GM23338 (cell line): ENCODE measurements around the gene THSD4. TPM values are rescaled to one million over a fixed set of nuclear protein-coding genes. Genes with fewer than 3 reads are reported as not detected.

Source experiments
- ATAC-seq: fragments of 200-7000 bp; cut with Tn5 transposase; 3 replicates; pipeline ENCODE4 v1.9.1; 2020
- DNase-seq: peaks from one replicate; pipeline ENCODE4 v3.0.0-alpha.2; 2015; ENCODE audit warnings: low spot score
- H2AFZ ChIP-seq: fragments of 200-600 bp; sonication (generic); 2 replicates; pipeline ENCODE4 v1.8.0; 2016; ENCODE audit warnings: antibody characterized with exemption, mild to moderate bottlenecking, moderate library complexity
- H3F3A ChIP-seq: fragments of 200-600 bp; sonication (generic); replicated peaks from 2 replicates; pipeline ENCODE4 v1.8.0; 2017; ENCODE audit warnings: antibody characterized with exemption, mixed run types, low read depth
- H3K27ac ChIP-seq: fragments of 200-600 bp; sonication (generic); 2 replicates; pipeline ENCODE4 v1.6.1; 2016; ENCODE audit warnings: low read depth
- H3K27me3 ChIP-seq: fragments of 200-600 bp; sonication (generic); 2 replicates; pipeline ENCODE4 v1.8.0; 2016; ENCODE audit warnings: mild to moderate bottlenecking, mixed run types, moderate library complexity; ENCODE audit not compliant: insufficient read depth
- H3K36me3 ChIP-seq: fragments of 200-600 bp; sonication (generic); 2 replicates; pipeline ENCODE4 v1.8.0; 2016; ENCODE audit warnings: mild to moderate bottlenecking; ENCODE audit not compliant: insufficient read depth
- H3K4me1 ChIP-seq: fragments of 200-600 bp; sonication (generic); 2 replicates; pipeline ENCODE4 v1.8.0; 2016; ENCODE audit warnings: mild to moderate bottlenecking, moderate library complexity; ENCODE audit not compliant: insufficient read depth
- H3K4me2 ChIP-seq: fragments of 200-600 bp; sonication (generic); 2 replicates; pipeline ENCODE4 v1.7.1; 2017; ENCODE audit warnings: mixed run types
- H3K4me3 ChIP-seq: fragments of 200-600 bp; sonication (generic); 2 replicates; pipeline ENCODE4 v1.6.1; 2016; ENCODE audit warnings: mixed run types
- H3K79me2 ChIP-seq: fragments of 200-600 bp; sonication (generic); replicated peaks from 2 replicates; pipeline ENCODE4 v1.8.0; 2017; ENCODE audit warnings: mild to moderate bottlenecking; ENCODE audit not compliant: insufficient read depth
- H3K9me2 ChIP-seq: fragments of 200-600 bp; sonication (generic); 2 replicates; pipeline ENCODE4 v1.8.0; 2017; ENCODE audit not compliant: insufficient read depth
- H4K20me1 ChIP-seq: fragments of 200-600 bp; sonication (generic); replicated peaks from 2 replicates; pipeline ENCODE4 v1.8.0; 2017; ENCODE audit warnings: mild to moderate bottlenecking; ENCODE audit not compliant: insufficient read depth
- H3K27ac Mint-ChIP-seq: 2 replicates; pipeline ENCODE4 v1.8.0; 2020; ENCODE audit warnings: inconsistent platforms, mild to moderate bottlenecking, moderate library complexity, mixed read lengths
- H3K27me3 Mint-ChIP-seq: 3 replicates; pipeline ENCODE4 v1.8.0; 2022; ENCODE audit warnings: low read depth, mild to moderate bottlenecking, moderate library complexity, mixed read lengths, inconsistent platforms; ENCODE audit not compliant: insufficient read depth, poor library complexity
- H3K36me3 Mint-ChIP-seq: 3 replicates; pipeline ENCODE4 v1.8.0; 2021; ENCODE audit warnings: low read depth, mild to moderate bottlenecking, inconsistent platforms, moderate library complexity, mixed read lengths
- H3K4me1 Mint-ChIP-seq: 3 replicates; pipeline ENCODE4 v1.8.0; 2020; ENCODE audit warnings: mild to moderate bottlenecking, inconsistent platforms, mixed read lengths
- H3K4me3 Mint-ChIP-seq: 3 replicates; pipeline ENCODE4 v1.8.0; 2021; ENCODE audit warnings: moderate library complexity, mild to moderate bottlenecking, inconsistent platforms, mixed read lengths
- H3K9me3 Mint-ChIP-seq: 3 replicates; pipeline ENCODE4 v1.8.0; 2020; ENCODE audit warnings: moderate library complexity, mild to moderate bottlenecking, inconsistent platforms, mixed read lengths
- CTCF ChIP-seq, 2 experiments: fragments of 200-600 bp in 1 of 2; sonication (generic) in 1 of 2; conservative IDR thresholded peaks; 2 replicates each; pipeline versions ENCODE4 v1.5.1 to v1.6.1; 2016 to 2017; ENCODE audit warnings: antibody characterized with exemption in 2 of 2, low read depth in 2 of 2, mild to moderate bottlenecking in 2 of 2, moderate library complexity in 1 of 2
- EZH2 ChIP-seq: fragments of 200-600 bp; sonication (generic); IDR thresholded peaks from one replicate; pipeline ENCODE4 v1.8.0; 2017; ENCODE audit warnings: antibody characterized with exemption, mild to moderate bottlenecking, low read depth; ENCODE audit not compliant: unreplicated experiment
- JUNB ChIP-seq: IDR thresholded peaks from one replicate; pipeline ENCODE4 v1.6.1; 2016; ENCODE audit warnings: antibody characterized with exemption; ENCODE audit not compliant: unreplicated experiment
- STAT1 ChIP-seq: IDR thresholded peaks from one replicate; pipeline ENCODE4 v1.6.1; 2016; ENCODE audit warnings: antibody characterized with exemption; ENCODE audit not compliant: unreplicated experiment
- ZNF114 ChIP-seq: fragments of 250-450 bp; sonication (Bioruptor Pico); IDR thresholded peaks from 2 replicates; pipeline ENCODE4 v1.5.0; 2020; ENCODE audit warnings: mild to moderate bottlenecking, moderate library complexity
- ZNF331 ChIP-seq: fragments of 250-450 bp; sonication (Bioruptor Pico); IDR thresholded peaks from 2 replicates; pipeline ENCODE4 v1.5.0; 2020; ENCODE audit warnings: low read depth, mild to moderate bottlenecking, moderate library complexity
- polyA plus RNA-seq: library from polyadenylated mRNA; unstranded; fragments of >200 nt; fragmentation: Nextera tagmentation; extraction: Ambion mirVana; gene quantifications from 2 replicates; pipeline ENCODE4 v1.2.1, GENCODE V29; 2016
- total RNA-seq: library from RNA; depleted of rRNA; stranded (reverse); fragments of >200 nt; shearing (Covaris generic); gene quantifications from 2 replicates; pipeline ENCODE4 v1.2.3, GENCODE V29; 2014
- TF ChIP-seq, protein P1 (sequence below): IDR thresholded peaks from one replicate; pipeline ENCODE4 v1.6.1; 2018; ENCODE audit warnings: antibody characterized with exemption; ENCODE audit not compliant: unreplicated experiment
- TF ChIP-seq, protein P2 (sequence below): fragments of 250-450 bp; sonication (Bioruptor Pico); IDR thresholded peaks from 2 replicates; pipeline ENCODE4 v1.5.0; 2020; ENCODE audit warnings: mild to moderate bottlenecking, moderate library complexity
- TF ChIP-seq, protein P3 (sequence below): IDR thresholded peaks from 2 replicates; pipeline ENCODE4 v1.6.1; 2016; ENCODE audit warnings: antibody characterized with exemption

THSD4 gene
- total and polyA plus RNA-seq, 2 experiments from 2014 or later, result 2.0 to 7.4 TPM

GRCh38 chr15:71306538-71306937 lies 191.3 kb downstream of the THSD4 start:
- Mint-ChIP-seq H3K27ac (no peak overlapping the region), H3K9me3 (peaks cover 19% of the 10 kb centered on the region; the same call in 2 of the 3 replicates), H3K4me3 (no peak overlapping the region), H3K27me3 (no peaks in the 10 kb centered on the region), H3K36me3 (peaks cover 15% of the 10 kb centered on the region; the same call in 2 of the 3 replicates), H3K4me1 (peaks cover 10% of the 10 kb centered on the region)
- H3K27me3 ChIP-seq, result no peaks in the 10 kb centered on the region
- no peaks in the 10 kb centered on the region for H3F3A ChIP-seq
- no peak overlapping the region for H3K4me2 ChIP-seq
- no peaks in the 10 kb centered on the region for H3K9me2 ChIP-seq
- 0 out of 2 replicates have a peak, but pooled peaks cover 4% of the 10 kb centered on the region for H3K4me1 ChIP-seq
- no peak overlapping the region for H3K4me3 ChIP-seq
- ATAC-seq (no peak), DNase-seq (no peak)
- no peaks in the 10 kb centered on the region for H3K79me2 ChIP-seq
- H2AFZ ChIP-seq, result no peak overlapping the region
- H4K20me1 ChIP-seq, result no peaks in the 10 kb centered on the region
- H3K27ac ChIP-seq, result no peak overlapping the region
- H3K36me3 ChIP-seq, result no peaks in the 10 kb centered on the region; the same call in 1 of the 2 replicates
- TF ChIP-seq ZNF114 (CRISPR knock-in tag) (no peak), STAT1 (no peak), EZH2 (no peak), CTCF (conservative IDR thresholded peaks at IDR 0.05; ENCODE audit: low read depth in 2 of 2) (no peak)

DNA sequence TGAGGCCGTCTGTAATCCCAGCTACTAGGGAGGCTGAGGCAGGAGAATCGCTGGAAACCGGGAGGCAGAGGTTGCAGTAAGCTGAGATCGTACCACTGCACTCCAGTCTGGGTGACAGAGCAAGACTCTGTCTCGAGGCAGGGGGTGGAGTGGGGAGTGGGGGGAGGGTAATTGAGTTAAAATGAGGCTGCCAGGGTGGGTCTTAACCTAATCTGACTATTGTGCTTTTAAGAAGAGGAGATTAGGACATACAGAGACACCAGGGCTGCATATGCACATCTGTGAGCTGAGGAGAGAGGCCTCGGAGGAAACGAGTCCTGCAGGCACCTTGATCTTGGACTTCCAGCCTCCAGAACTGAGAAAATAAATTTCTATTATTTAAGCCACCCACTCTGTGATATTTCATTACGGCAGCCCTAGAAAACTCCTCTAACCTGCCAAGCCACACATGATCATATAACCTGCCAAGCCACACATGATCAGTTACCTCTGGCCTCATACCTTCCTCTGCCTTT lies 197.0 kb downstream of the THSD4 start:
- H3K27ac Mint-ChIP-seq, result no peak overlapping the region
- peaks cover 14% of the 10 kb centered on the region for H3K4me1 Mint-ChIP-seq
- Histone ChIP-seq H3K4me1 (0 out of 2 replicates have a peak, but pooled peaks cover 4% of the 10 kb centered on the region), H3F3A (no peaks in the 10 kb centered on the region), H3K27me3 (no peaks in the 10 kb centered on the region), H3K79me2 (no peaks in the 10 kb centered on the region), H3K4me2 (no peak overlapping the region), H3K4me3 (no peak overlapping the region), H3K36me3 (no peaks in the 10 kb centered on the region; the same call in 1 of the 2 replicates), H3K9me2 (no peaks in the 10 kb centered on the region), H4K20me1 (no peaks in the 10 kb centered on the region), H3K27ac (no peak overlapping the region), H2AFZ (no peak overlapping the region)
- DNase-seq (no peak), ATAC-seq (no peak)
- H3K9me3 Mint-ChIP-seq, result peaks cover 20% of the 10 kb centered on the region
- peaks cover 2% of the 10 kb centered on the region for H3K27me3 Mint-ChIP-seq
- no peak overlapping the region for H3K4me3 Mint-ChIP-seq
- H3K36me3 Mint-ChIP-seq, result peaks cover 17% of the 10 kb centered on the region
- TF ChIP-seq, protein P1, sequence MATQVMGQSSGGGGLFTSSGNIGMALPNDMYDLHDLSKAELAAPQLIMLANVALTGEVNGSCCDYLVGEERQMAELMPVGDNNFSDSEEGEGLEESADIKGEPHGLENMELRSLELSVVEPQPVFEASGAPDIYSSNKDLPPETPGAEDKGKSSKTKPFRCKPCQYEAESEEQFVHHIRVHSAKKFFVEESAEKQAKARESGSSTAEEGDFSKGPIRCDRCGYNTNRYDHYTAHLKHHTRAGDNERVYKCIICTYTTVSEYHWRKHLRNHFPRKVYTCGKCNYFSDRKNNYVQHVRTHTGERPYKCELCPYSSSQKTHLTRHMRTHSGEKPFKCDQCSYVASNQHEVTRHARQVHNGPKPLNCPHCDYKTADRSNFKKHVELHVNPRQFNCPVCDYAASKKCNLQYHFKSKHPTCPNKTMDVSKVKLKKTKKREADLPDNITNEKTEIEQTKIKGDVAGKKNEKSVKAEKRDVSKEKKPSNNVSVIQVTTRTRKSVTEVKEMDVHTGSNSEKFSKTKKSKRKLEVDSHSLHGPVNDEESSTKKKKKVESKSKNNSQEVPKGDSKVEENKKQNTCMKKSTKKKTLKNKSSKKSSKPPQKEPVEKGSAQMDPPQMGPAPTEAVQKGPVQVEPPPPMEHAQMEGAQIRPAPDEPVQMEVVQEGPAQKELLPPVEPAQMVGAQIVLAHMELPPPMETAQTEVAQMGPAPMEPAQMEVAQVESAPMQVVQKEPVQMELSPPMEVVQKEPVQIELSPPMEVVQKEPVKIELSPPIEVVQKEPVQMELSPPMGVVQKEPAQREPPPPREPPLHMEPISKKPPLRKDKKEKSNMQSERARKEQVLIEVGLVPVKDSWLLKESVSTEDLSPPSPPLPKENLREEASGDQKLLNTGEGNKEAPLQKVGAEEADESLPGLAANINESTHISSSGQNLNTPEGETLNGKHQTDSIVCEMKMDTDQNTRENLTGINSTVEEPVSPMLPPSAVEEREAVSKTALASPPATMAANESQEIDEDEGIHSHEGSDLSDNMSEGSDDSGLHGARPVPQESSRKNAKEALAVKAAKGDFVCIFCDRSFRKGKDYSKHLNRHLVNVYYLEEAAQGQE, result no peak
- no peak for TF ChIP-seq ZNF331 (CRISPR knock-in tag)
- TF ChIP-seq, protein P2, sequence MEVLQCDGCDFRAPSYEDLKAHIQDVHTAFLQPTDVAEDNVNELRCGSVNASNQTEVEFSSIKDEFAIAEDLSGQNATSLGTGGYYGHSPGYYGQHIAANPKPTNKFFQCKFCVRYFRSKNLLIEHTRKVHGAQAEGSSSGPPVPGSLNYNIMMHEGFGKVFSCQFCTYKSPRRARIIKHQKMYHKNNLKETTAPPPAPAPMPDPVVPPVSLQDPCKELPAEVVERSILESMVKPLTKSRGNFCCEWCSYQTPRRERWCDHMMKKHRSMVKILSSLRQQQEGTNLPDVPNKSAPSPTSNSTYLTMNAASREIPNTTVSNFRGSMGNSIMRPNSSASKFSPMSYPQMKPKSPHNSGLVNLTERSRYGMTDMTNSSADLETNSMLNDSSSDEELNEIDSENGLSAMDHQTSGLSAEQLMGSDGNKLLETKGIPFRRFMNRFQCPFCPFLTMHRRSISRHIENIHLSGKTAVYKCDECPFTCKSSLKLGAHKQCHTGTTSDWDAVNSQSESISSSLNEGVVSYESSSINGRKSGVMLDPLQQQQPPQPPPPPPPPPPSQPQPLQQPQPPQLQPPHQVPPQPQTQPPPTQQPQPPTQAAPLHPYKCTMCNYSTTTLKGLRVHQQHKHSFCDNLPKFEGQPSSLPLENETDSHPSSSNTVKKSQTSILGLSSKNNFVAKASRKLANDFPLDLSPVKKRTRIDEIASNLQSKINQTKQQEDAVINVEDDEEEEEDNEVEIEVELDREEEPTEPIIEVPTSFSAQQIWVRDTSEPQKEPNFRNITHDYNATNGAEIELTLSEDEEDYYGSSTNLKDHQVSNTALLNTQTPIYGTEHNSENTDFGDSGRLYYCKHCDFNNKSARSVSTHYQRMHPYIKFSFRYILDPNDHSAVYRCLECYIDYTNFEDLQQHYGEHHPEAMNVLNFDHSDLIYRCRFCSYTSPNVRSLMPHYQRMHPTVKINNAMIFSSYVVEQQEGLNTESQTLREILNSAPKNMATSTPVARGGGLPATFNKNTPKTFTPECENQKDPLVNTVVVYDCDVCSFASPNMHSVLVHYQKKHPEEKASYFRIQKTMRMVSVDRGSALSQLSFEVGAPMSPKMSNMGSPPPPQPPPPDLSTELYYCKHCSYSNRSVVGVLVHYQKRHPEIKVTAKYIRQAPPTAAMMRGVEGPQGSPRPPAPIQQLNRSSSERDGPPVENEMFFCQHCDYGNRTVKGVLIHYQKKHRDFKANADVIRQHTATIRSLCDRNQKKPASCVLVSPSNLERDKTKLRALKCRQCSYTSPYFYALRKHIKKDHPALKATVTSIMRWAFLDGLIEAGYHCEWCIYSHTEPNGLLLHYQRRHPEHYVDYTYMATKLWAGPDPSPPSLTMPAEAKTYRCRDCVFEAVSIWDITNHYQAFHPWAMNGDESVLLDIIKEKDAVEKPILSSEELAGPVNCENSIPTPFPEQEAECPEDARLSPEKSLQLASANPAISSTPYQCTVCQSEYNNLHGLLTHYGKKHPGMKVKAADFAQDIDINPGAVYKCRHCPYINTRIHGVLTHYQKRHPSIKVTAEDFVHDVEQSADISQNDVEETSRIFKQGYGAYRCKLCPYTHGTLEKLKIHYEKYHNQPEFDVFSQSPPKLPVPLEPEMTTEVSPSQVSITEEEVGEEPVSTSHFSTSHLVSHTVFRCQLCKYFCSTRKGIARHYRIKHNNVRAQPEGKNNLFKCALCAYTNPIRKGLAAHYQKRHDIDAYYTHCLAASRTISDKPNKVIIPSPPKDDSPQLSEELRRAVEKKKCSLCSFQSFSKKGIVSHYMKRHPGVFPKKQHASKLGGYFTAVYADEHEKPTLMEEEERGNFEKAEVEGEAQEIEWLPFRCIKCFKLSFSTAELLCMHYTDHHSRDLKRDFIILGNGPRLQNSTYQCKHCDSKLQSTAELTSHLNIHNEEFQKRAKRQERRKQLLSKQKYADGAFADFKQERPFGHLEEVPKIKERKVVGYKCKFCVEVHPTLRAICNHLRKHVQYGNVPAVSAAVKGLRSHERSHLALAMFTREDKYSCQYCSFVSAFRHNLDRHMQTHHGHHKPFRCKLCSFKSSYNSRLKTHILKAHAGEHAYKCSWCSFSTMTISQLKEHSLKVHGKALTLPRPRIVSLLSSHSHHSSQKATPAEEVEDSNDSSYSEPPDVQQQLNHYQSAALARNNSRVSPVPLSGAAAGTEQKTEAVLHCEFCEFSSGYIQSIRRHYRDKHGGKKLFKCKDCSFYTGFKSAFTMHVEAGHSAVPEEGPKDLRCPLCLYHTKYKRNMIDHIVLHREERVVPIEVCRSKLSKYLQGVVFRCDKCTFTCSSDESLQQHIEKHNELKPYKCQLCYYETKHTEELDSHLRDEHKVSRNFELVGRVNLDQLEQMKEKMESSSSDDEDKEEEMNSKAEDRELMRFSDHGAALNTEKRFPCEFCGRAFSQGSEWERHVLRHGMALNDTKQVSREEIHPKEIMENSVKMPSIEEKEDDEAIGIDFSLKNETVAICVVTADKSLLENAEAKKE (CRISPR knock-in tag), result no peak
- TF ChIP-seq ZNF114 (CRISPR knock-in tag), result no peak
- no peak for TF ChIP-seq JUNB
- TF ChIP-seq, protein P3, sequence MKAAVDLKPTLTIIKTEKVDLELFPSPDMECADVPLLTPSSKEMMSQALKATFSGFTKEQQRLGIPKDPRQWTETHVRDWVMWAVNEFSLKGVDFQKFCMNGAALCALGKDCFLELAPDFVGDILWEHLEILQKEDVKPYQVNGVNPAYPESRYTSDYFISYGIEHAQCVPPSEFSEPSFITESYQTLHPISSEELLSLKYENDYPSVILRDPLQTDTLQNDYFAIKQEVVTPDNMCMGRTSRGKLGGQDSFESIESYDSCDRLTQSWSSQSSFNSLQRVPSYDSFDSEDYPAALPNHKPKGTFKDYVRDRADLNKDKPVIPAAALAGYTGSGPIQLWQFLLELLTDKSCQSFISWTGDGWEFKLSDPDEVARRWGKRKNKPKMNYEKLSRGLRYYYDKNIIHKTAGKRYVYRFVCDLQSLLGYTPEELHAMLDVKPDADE, result no peak
